Measurements from ENCODE around the gene SPPL3. TPM values are rescaled to one million over a fixed set of nuclear protein-coding genes. Genes with fewer than 3 reads are reported as not detected.

Gene SPPL3
- polyA plus RNA-seq, 1 of the 3 experiments (the other 2 are of a cell fraction): 18.8 TPM

DNA sequence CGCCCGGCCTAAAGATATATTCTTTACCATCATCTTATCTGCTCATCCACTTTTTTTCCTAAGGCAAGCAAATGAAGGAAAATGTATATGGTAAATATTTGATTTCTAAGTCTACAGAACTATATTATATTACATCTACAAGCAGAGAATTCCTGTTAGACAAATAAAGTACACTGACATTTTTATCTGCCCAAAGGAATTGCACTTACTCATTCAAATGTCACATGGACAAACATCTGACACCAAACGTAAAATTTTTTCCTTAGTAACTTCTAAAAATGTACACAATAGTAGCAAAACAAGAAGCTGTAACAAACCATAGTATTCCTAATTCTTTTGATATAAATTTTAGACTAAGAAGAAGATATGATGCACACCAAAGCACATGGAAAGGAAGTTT is 51.0 kb downstream of the SPPL3 start:
- H4K20me1 ChIP-seq (ENCODE audit: insufficient read depth): peaks cover 58% of the 10 kb centered on the region
- POLR2A ChIA-PET: no interaction called here

More for the DNA sequence above, 51.0 kb downstream of the SPPL3 start:
- Histone ChIP-seq H3K4me2 (no peak overlapping the region), H3K4me1 (ENCODE audit: control insufficient read depth in 1 of 2, insufficient read depth in 2 of 2, low read depth in 1 of 2, low read length in 1 of 2) (no peaks in the 10 kb centered on the region; a peak in 1 of 4 replicates), H3F3A (replicated peaks; ENCODE audit: insufficient read depth) (no peaks in the 10 kb centered on the region), H3K27me3 (ENCODE audit: insufficient read depth) (no peaks in the 10 kb centered on the region), H3K27ac (ENCODE audit: low read depth in 2 of 2, low read length in 1 of 2) (no peak overlapping the region), H3K9me3 (no peaks in the 10 kb centered on the region), H3K79me2 (ENCODE audit: insufficient read depth) (peaks cover 48% of the 10 kb centered on the region; the same call in 1 of the 2 replicates), H3K9me2 (no peaks in the 10 kb centered on the region), H2AFZ (ENCODE audit: low read depth) (no peak overlapping the region), H3K4me3 (ENCODE audit: low read depth in 2 of 2, low read length in 1 of 2) (no peak overlapping the region), H3K36me3 (replicated peaks in 1 of 2; ENCODE audit: control insufficient read depth in 1 of 2, insufficient read depth in 2 of 2, low read length in 1 of 2) (no peaks in the 10 kb centered on the region), H3K9ac (no peak overlapping the region)
- DNase-seq: no peak
- TF ChIP-seq NRF1 (IDR thresholded peaks at IDR 0.05; ENCODE audit: low read depth, low read length) (no peak), TCF12 (IDR thresholded peaks at IDR 0.05) (no peak), GATA2 (CRISPR knock-in tag; IDR thresholded peaks at IDR 0.05) (no peak), FOXJ3 (CRISPR knock-in tag; IDR thresholded peaks at IDR 0.05) (no peak), RFX5 (IDR thresholded peaks at IDR 0.05; ENCODE audit: low read length) (no peak), FOSL2 (IDR thresholded peaks at IDR 0.05; ENCODE audit: borderline replicate concordance, low read depth) (no peak), MXI1 (IDR thresholded peaks at IDR 0.05; ENCODE audit: low read depth, low read length) (no peak), EP300 (IDR thresholded peaks at IDR 0.05; ENCODE audit: borderline replicate concordance in 1 of 2, low read depth in 1 of 2, low read length in 1 of 2) (no peak), TEAD4 (IDR thresholded peaks at IDR 0.05; ENCODE audit: borderline replicate concordance, insufficient read depth) (no peak), EZH2phosphoT487 (IDR thresholded peaks at IDR 0.05; ENCODE audit: borderline replicate concordance, low read depth) (no peak), CHD2 (IDR thresholded peaks at IDR 0.05; ENCODE audit: low read length, partially characterized antibody) (no peak), YY1 (IDR thresholded peaks at IDR 0.05; ENCODE audit: low read depth) (no peak)
- TF ChIP-seq, protein P1, sequence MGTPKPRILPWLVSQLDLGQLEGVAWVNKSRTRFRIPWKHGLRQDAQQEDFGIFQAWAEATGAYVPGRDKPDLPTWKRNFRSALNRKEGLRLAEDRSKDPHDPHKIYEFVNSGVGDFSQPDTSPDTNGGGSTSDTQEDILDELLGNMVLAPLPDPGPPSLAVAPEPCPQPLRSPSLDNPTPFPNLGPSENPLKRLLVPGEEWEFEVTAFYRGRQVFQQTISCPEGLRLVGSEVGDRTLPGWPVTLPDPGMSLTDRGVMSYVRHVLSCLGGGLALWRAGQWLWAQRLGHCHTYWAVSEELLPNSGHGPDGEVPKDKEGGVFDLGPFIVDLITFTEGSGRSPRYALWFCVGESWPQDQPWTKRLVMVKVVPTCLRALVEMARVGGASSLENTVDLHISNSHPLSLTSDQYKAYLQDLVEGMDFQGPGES (IDR thresholded peaks at IDR 0.05; ENCODE audit: low read depth, low read length): no peak
- TF ChIP-seq, protein P2, sequence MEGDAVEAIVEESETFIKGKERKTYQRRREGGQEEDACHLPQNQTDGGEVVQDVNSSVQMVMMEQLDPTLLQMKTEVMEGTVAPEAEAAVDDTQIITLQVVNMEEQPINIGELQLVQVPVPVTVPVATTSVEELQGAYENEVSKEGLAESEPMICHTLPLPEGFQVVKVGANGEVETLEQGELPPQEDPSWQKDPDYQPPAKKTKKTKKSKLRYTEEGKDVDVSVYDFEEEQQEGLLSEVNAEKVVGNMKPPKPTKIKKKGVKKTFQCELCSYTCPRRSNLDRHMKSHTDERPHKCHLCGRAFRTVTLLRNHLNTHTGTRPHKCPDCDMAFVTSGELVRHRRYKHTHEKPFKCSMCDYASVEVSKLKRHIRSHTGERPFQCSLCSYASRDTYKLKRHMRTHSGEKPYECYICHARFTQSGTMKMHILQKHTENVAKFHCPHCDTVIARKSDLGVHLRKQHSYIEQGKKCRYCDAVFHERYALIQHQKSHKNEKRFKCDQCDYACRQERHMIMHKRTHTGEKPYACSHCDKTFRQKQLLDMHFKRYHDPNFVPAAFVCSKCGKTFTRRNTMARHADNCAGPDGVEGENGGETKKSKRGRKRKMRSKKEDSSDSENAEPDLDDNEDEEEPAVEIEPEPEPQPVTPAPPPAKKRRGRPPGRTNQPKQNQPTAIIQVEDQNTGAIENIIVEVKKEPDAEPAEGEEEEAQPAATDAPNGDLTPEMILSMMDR (IDR thresholded peaks at IDR 0.05): no peak
- TF ChIP-seq, protein P3, sequence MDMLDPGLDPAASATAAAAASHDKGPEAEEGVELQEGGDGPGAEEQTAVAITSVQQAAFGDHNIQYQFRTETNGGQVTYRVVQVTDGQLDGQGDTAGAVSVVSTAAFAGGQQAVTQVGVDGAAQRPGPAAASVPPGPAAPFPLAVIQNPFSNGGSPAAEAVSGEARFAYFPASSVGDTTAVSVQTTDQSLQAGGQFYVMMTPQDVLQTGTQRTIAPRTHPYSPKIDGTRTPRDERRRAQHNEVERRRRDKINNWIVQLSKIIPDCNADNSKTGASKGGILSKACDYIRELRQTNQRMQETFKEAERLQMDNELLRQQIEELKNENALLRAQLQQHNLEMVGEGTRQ (IDR thresholded peaks at IDR 0.05; ENCODE audit: borderline replicate concordance, low read depth, low read length): no peak
- TF ChIP-seq, protein P4, sequence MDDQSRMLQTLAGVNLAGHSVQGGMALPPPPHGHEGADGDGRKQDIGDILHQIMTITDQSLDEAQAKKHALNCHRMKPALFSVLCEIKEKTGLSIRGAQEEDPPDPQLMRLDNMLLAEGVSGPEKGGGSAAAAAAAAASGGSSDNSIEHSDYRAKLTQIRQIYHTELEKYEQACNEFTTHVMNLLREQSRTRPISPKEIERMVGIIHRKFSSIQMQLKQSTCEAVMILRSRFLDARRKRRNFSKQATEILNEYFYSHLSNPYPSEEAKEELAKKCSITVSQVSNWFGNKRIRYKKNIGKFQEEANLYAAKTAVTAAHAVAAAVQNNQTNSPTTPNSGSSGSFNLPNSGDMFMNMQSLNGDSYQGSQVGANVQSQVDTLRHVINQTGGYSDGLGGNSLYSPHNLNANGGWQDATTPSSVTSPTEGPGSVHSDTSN (IDR thresholded peaks at IDR 0.05): no peak
- WGBS (ENCODE audit: low lambda C conversion rate): 81% methylated on average over 3 of the region's 3 CpGs
- CTCF ChIA-PET: no interaction called here
